CD4-positive, alpha-beta memory T cell (primary cell): ENCODE measurements around the gene DVL2. TPM values are rescaled to one million over a fixed set of nuclear protein-coding genes. Genes with fewer than 3 reads are reported as not detected.

Source experiments
- CTCF ChIA-PET: fragments of 350-600 bp; sonication (Branson Sonifier 250); formaldehyde crosslinking; loops from one replicate; lab custom pipeline; 2021; ENCODE audit warnings: inconsistent platforms; ENCODE audit not compliant: partially characterized antibody; lab: Charles Lee
- POLR2A ChIA-PET: fragments of 350-600 bp; sonication (Branson Sonifier 250); formaldehyde crosslinking; loops from one replicate; lab custom pipeline; 2021; ENCODE audit not compliant: partially characterized antibody; lab: Charles Lee
- DNase-seq, 5 donors: peaks; one replicate each; pipeline versions ENCODE4 v3.0.0 to v3.0.0-alpha.2; 2020 to 2022; ENCODE audit warnings: mixed read lengths in 1 of 5
- H3K27ac ChIP-seq: one replicate; pipeline ENCODE4 v1.7.0; 2013; ENCODE audit warnings: low read depth, low read length
- H3K27me3 ChIP-seq: 2 replicates; pipeline ENCODE4 v1.7.0; 2013; ENCODE audit warnings: mild to moderate bottlenecking, low read length, moderate library complexity; ENCODE audit not compliant: insufficient read depth
- H3K36me3 ChIP-seq: 2 replicates; pipeline ENCODE4 v1.7.0; 2013; ENCODE audit warnings: mild to moderate bottlenecking, low read length, moderate library complexity; ENCODE audit not compliant: insufficient read depth
- H3K4me1 ChIP-seq: 2 replicates; pipeline ENCODE4 v1.7.0; 2013; ENCODE audit warnings: mild to moderate bottlenecking, low read length, moderate library complexity; ENCODE audit not compliant: insufficient read depth
- H3K4me3 ChIP-seq, 2 donors: one replicate each; pipeline ENCODE4 v1.7.0; 2013; ENCODE audit warnings: low read length in 2 of 2, mild to moderate bottlenecking in 1 of 2
- H3K9me3 ChIP-seq, 2 donors: one replicate each; pipeline ENCODE4 v1.7.0; 2013; ENCODE audit warnings: low read length in 2 of 2, control low read depth in 1 of 2; ENCODE audit not compliant: control insufficient read depth in 1 of 2
- H3K27ac Mint-ChIP-seq, 7 donors: one replicate each; pipeline ENCODE4 v1.8.0; 2020 to 2021; ENCODE audit warnings: mixed read lengths in 7 of 7, mild to moderate bottlenecking in 6 of 7, inconsistent platforms in 3 of 7, moderate library complexity in 3 of 7
- H3K27me3 Mint-ChIP-seq, 2 donors: one replicate each; pipeline ENCODE4 v1.8.0; 2020 to 2021; ENCODE audit warnings: mixed read lengths in 2 of 2
- H3K36me3 Mint-ChIP-seq, 2 donors: one replicate each; pipeline ENCODE4 v1.8.0; 2020 to 2021; ENCODE audit warnings: mixed read lengths in 2 of 2, inconsistent platforms in 1 of 2, mild to moderate bottlenecking in 1 of 2
- H3K4me1 Mint-ChIP-seq, 4 donors: one replicate each; pipeline ENCODE4 v1.8.0; 2020 to 2021; ENCODE audit warnings: mixed read lengths in 4 of 4, mild to moderate bottlenecking in 1 of 4
- H3K4me3 Mint-ChIP-seq, 8 donors: one replicate each; pipeline ENCODE4 v1.8.0; 2020 to 2021; ENCODE audit warnings: mixed read lengths in 8 of 8, mild to moderate bottlenecking in 7 of 8, moderate library complexity in 6 of 8, inconsistent platforms in 3 of 8
- H3K9me3 Mint-ChIP-seq, 8 donors: one replicate each; pipeline ENCODE4 v1.8.0; 2020 to 2021; ENCODE audit warnings: mixed read lengths in 8 of 8, mild to moderate bottlenecking in 5 of 8, inconsistent platforms in 3 of 8, moderate library complexity in 1 of 8
- intact Hi-C: fragments of 100-400 bp; cut with micrococcal nuclease; formaldehyde crosslinking; loops from one replicate; pipeline ENCODE4 v1.15.1; 2023
- polyA plus RNA-seq, 2 donors: library from polyadenylated mRNA; unstranded; fragments of 300-500 nt; fragmentation: Illumina TruSeq; gene quantifications; one replicate each; pipeline ENCODE4 v1.2.3, GENCODE V29; 2021
- total RNA-seq, 2 experiments: library from RNA; stranded (reverse); gene quantifications; one replicate each; pipeline ENCODE4 v1.2.3, GENCODE V29; 2021

Gene DVL2
- total and polyA plus RNA-seq, 4 experiments from 2014 or later = 22.0 to 76.8 (median 49.4) TPM

DNA sequence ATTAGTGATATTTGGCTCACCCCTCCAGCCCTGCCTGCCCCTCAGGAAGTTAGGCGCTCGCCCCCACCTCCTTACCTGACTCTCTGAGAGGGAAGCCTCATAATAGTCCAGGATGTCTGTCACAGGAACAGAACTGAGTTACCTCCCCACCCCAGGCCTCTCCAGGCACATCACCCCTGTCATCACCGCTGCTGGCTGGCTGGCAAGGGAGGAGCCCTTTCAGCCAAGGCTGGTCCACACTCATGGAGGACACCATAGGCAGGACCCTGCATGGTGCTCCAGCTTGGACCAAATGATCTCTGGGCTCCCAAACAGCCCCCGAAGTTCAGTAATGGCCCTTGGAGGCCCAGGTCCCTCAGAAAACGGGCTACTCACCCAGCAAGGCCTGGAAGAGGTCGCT is 16.2 kb downstream of the DVL2 start:
- Histone ChIP-seq H3K4me1 (peaks cover 68% of the 10 kb centered on the region), H3K9me3 (no peaks in the 10 kb centered on the region), H3K27me3 (no peaks in the 10 kb centered on the region), H3K27ac (no peak overlapping the region), H3K36me3 (peaks cover 12% of the 10 kb centered on the region), H3K4me3 (no peak overlapping the region)
- DNase-seq = peak in 1 of 5 donors; percentile 14
- Mint-ChIP-seq H3K27me3 (peaks cover 0 to 3% of the 10 kb centered on the region in 2 donors), H3K9me3 (peaks cover 0 to 3% (median 0%) of the 10 kb centered on the region in 8 donors), H3K27ac (peak overlapping the region in 5 of 7 donors; percentile 68 to 87 (median 78)), H3K4me3 (peak overlapping the region; percentile 29 to 98 (median 44)), H3K36me3 (peaks cover 0 to 20% of the 10 kb centered on the region in 2 donors), H3K4me1 (peaks cover 38 to 80% (median 56%) of the 10 kb centered on the region in 4 donors)
- intact Hi-C loops = no loop called here
- ChIA-PET CTCF (interaction anchor here (5.9 kb wide), 1 partner anchor 79 kb away, joined by 79 read pairs; no protein-coding TSS in a partner anchor), POLR2A (interaction anchor here (1.7 to 15.3 kb wide), 3 partner anchors 18 to 183 kb away, joined by 9 to 435 read pairs (median 10); partner anchors contain the start of genes CTDNEP1, DVL2, ELP5 and GABARAP)

DNA sequence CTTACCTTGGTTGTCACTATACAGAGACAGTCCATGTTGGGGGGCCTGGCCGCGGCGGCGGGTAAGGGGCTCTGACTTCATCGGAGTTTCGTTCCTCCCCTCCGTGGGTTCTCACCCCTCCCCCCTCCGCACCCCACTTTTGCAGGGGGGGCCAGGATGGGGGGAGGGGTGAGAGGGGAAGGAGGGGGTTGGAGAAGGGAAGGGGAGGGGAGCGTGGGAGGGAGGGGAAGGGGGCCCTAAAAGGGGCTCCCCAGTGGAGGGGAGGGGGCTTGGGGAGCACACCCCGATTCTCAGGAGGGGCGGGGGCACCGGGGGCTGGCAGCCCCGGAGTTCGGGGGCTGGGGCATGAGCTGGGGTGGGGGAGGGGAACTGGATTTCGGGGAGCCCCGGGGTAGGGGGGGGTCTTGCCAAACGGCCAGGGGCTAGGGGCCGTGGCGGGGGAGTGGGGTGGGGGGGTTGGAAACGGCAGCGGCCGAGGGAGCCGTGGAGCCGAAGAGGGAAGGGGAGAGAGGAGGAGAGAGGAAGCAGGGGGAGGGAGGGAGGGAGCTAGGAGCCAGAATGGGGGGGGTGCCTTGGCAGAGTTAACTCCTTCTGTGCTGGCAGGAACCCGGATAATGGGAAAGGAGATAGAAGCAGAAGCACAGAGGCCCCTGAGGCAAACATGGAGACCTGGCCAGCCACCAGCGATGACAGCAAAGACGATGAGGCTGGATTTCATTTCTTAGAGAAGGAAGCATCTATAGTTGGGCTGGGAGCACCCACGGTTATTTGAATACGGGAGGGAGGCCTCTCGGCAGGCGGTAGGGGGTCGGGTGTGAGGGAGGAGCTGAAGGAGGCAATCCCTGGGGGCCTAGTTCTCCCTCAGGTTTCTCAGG is 17.0 kb downstream of the DVL2 start:
- CTCF ChIA-PET = no interaction called here

DNA sequence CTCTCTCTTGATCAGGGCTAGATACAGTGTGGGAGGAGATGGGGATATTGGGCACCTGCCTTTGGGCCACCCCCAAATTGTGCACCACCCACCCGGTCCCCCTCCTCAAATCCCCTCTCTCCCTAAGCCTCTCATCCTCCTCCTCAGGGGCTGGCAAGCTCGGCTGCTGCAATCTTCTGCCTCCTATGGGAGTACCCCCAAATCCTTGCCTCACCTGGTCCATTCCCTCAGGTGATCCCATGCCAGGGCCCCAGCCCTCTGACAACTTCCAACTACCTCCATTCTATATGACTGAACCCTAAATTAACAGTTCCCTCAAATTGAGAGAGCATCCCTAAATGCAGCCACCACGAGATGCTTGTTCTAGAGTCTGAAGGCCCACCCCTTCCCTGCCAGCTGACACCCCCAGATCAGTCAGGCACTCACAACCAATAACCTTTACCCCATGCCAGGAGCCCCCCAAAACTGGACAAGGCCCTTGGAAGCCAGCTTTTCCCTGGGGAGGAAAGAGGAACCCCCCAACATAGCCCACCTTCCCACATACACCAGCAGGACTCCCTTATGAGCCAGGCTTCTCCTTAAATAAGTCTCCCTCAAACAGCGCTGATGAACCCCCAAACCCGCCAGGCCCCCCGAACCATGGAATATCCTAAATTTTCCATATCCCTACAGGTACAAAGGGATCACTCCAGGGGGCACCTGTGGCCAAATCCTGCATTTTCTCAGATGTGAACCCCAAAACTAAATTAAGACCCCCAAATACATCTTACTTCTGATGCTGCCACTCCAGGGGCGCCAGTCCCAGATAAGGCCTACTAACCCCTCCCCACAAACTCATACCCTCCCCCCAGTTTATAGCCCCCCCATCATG is 17.8 kb downstream of the DVL2 start:
- no peaks in the 10 kb centered on the region for H3K9me3 ChIP-seq
- H3K4me1 Mint-ChIP-seq = peaks cover 38 to 84% (median 58%) of the 10 kb centered on the region in 4 donors
- intact Hi-C loops = no loop called here
- H3K27ac ChIP-seq = no peak overlapping the region
- H3K9me3 Mint-ChIP-seq = peaks cover 0 to 3% (median 0%) of the 10 kb centered on the region in 8 donors
- H3K27me3 Mint-ChIP-seq = peaks cover 0 to 9% of the 10 kb centered on the region in 2 donors
- DNase-seq = peak in 1 of 5 donors; percentile 27
- no peak overlapping the region for H3K4me3 ChIP-seq
- peak overlapping the region; percentile 73 to 98 (median 91) for H3K27ac Mint-ChIP-seq
- H3K4me3 Mint-ChIP-seq = peak overlapping the region; percentile 17 to 53 (median 36)
- no peaks in the 10 kb centered on the region for H3K36me3 ChIP-seq
- H3K36me3 Mint-ChIP-seq = peaks cover 0 to 12% of the 10 kb centered on the region in 2 donors
- ChIA-PET POLR2A (interaction anchor here (0.6 to 15.3 kb wide), 2 partner anchors 19 to 118 kb away, joined by 3 to 435 read pairs; partner anchors contain the start of genes DVL2, GABARAP and PHF23), CTCF (interaction anchor here (0.8 kb wide), 1 partner anchor 171 kb away, joined by 3 read pairs; no protein-coding TSS in a partner anchor)
- peaks cover 69% of the 10 kb centered on the region for H3K4me1 ChIP-seq
- no peaks in the 10 kb centered on the region for H3K27me3 ChIP-seq

More for the DNA sequence above, 17.0 kb downstream of the DVL2 start:
- Histone ChIP-seq H3K4me3 (no peak overlapping the region), H3K27me3 (no peaks in the 10 kb centered on the region), H3K27ac (no peak overlapping the region), H3K9me3 (no peaks in the 10 kb centered on the region), H3K36me3 (peaks cover 5% of the 10 kb centered on the region), H3K4me1 (peaks cover 69% of the 10 kb centered on the region)
- POLR2A ChIA-PET = interaction anchor here (1.0 to 15.3 kb wide), 2 partner anchors 9 to 18 kb away, joined by 3 to 435 read pairs; partner anchors contain the start of genes DVL2, GABARAP and PHF23
- Mint-ChIP-seq H3K27me3 (peaks cover 0 to 4% of the 10 kb centered on the region in 2 donors), H3K4me3 (peak overlapping the region; percentile 27 to 76 (median 44)), H3K4me1 (peaks cover 38 to 83% (median 57%) of the 10 kb centered on the region in 4 donors), H3K27ac (peak overlapping the region in 6 of 7 donors; percentile 60 to 98 (median 90)), H3K9me3 (peaks cover 0 to 3% (median 0%) of the 10 kb centered on the region in 8 donors), H3K36me3 (peaks cover 0 to 13% of the 10 kb centered on the region in 2 donors)
- intact Hi-C loops = no loop called here
- DNase-seq = peak in 1 of 5 donors; percentile 36

DNA sequence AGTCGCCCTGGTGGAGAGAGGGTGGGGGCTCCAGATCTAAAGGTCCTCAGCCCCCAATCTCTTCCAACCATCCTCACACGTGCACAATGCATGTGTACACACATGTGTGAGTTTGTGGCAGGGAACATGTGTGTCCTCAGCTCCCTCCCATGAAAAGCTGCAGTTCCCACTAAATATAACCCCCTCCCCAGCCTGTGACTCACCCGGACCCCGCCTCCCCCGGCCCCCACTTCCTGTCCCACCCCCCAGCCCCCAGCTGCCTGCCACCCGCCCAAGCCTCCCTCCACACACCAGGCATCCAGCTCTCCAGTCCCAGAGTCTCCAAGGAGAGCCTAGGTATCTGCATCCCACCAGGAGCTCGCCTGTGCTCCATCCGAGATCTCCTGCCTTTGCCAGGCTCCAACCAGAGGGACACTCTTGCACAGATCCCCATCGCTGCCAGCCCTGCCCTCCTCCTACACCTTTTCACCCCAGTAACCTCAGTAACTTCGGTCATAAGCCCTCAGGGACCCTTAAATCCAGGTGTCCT is 18.6 kb downstream of the DVL2 start:
- peaks cover 0 to 7% of the 10 kb centered on the region in 2 donors for H3K36me3 Mint-ChIP-seq
- ChIA-PET POLR2A (interaction anchor here (0.6 to 15.3 kb wide), 3 partner anchors 20 to 169 kb away, joined by 3 to 435 read pairs (median 10); partner anchors contain the start of genes DVL2, GABARAP and PHF23), CTCF (interaction anchor here (0.8 kb wide), 1 partner anchor 170 kb away, joined by 3 read pairs; no protein-coding TSS in a partner anchor)
- Histone ChIP-seq H3K36me3 (no peaks in the 10 kb centered on the region), H3K4me3 (no peak overlapping the region), H3K9me3 (no peaks in the 10 kb centered on the region), H3K27me3 (no peaks in the 10 kb centered on the region), H3K27ac (peak overlapping the region; percentile 96), H3K4me1 (peaks cover 62% of the 10 kb centered on the region)
- intact Hi-C loops = loop anchor here (1.0 to 2.0 kb wide), 4 partner anchors 91 to 269 kb away; partner anchors contain the start of genes EIF5A, POLR2A and TMEM102
- DNase-seq = peak in 1 of 5 donors; percentile 39
- H3K27me3 Mint-ChIP-seq = peaks cover 0 to 10% of the 10 kb centered on the region in 2 donors
- H3K4me3 Mint-ChIP-seq = peak overlapping the region in 4 of 8 donors; percentile 18 to 98 (median 29)
- H3K9me3 Mint-ChIP-seq = peaks cover 0 to 3% (median 0%) of the 10 kb centered on the region in 8 donors
- H3K4me1 Mint-ChIP-seq = peaks cover 31 to 76% (median 51%) of the 10 kb centered on the region in 4 donors
- peak overlapping the region; percentile 89 to 100 (median 99) for H3K27ac Mint-ChIP-seq

DNA sequence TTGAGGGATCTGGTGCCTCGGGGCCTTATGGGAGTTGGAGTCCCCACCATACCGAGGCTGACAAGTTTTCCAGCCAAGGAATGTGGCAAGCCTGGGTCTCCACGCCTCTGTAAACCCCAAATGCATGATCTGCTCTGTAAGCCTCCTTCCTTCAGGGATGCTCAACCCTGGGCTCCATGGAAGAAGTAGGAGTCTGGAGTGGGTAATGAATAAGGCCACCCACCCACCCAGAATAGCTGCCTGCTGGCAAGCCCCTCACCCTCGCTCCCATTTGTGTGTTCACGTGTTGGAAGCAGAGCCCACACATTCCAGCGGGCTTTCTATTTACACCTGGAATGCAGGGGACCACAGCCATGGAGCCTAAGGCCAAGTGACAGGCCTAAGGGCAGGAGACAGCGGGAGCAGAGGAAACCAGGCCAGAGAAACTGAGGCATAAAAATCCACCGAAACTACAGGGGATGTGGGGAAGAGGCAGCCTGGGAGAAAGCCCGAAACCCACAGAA is 19.1 kb downstream of the DVL2 start:
- ChIA-PET POLR2A (interaction anchor here (1.0 to 15.3 kb wide), 7 partner anchors 20 to 368 kb away, joined by 3 to 435 read pairs (median 4); partner anchors contain the start of genes DVL2, GABARAP, GPS2 and MPDU1), CTCF (interaction anchor here (0.8 to 1.7 kb wide), 3 partner anchors 65 to 169 kb away, joined by 3 to 11 read pairs (median 3); no protein-coding TSS in a partner anchor)
- Mint-ChIP-seq H3K4me3 (peak overlapping the region; percentile 90 to 98 (median 93)), H3K27me3 (peaks cover 0 to 11% of the 10 kb centered on the region in 2 donors), H3K36me3 (peaks cover 0 to 5% of the 10 kb centered on the region in 2 donors), H3K27ac (peak overlapping the region; percentile 98 to 100 (median 100)), H3K4me1 (peaks cover 27 to 71% (median 46%) of the 10 kb centered on the region in 4 donors), H3K9me3 (peaks cover 0 to 3% (median 0%) of the 10 kb centered on the region in 8 donors)
- DNase-seq = peak in 1 of 5 donors; percentile 47
- Histone ChIP-seq H3K9me3 (no peaks in the 10 kb centered on the region), H3K4me1 (peaks cover 57% of the 10 kb centered on the region), H3K4me3 (peak overlapping the region in 1 of 2 donors; percentile 73), H3K36me3 (no peaks in the 10 kb centered on the region), H3K27ac (peak overlapping the region; percentile 96), H3K27me3 (no peaks in the 10 kb centered on the region)
- intact Hi-C loops = loop anchor here (1.0 to 2.0 kb wide), 4 partner anchors 92 to 269 kb away; partner anchors contain the start of genes EIF5A, POLR2A and TMEM102
